ENCODE measurements around the gene HIVEP1.

DNA sequence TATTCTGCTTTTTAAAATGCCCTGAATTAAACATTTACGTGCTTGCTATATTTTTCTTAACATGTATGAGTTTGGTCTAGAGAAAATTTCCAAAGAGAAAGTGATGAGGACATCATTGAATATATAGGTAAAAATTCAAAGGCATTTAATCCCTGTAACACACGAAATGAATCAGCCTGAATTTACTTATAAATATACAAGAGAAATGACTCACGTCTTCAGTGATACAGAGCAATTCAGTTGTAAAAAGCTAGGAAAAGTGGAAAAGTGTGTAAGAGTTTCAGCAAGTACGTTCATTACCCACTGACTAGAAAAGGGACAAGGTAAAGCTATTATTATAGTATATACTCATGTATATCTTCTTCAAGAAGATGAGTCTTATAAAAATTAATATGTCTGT lies 124.8 kb downstream of the HIVEP1 start:
- TF ChIP-seq CTCF (IDR thresholded peaks at IDR 0.05; ENCODE audit: low read depth, low read length), result no peak
- no peak for TF ChIP-seq POLR2A (IDR thresholded peaks at IDR 0.05; ENCODE audit: extremely low read depth, insufficient read length)
- TF ChIP-seq MYC (IDR thresholded peaks at IDR 0.05; ENCODE audit: low read depth, low read length), result no peak

Data from NB4 (cell line).